Breast epithelium (tissue), 4 donors: ENCODE results near the gene NADSYN1. TPM values are rescaled to one million over a fixed set of nuclear protein-coding genes. Genes with fewer than 3 reads are reported as not detected.

Source experiments
- DNase-seq, 2 donors: peaks; one replicate each; pipeline ENCODE4 v3.0.0-alpha.2; 2019; ENCODE audit warnings: low spot score in 2 of 2
- H3K27ac ChIP-seq, 2 donors: fragments of 200-600 bp; sonication (generic) in 1 of 2; one replicate each; pipeline ENCODE4 v1.5.1; 2016 to 2019; ENCODE audit warnings: mild to moderate bottlenecking in 1 of 2
- H3K27me3 ChIP-seq, 2 donors: fragments of 200-600 bp; sonication (generic) in 1 of 2; one replicate each; pipeline versions ENCODE4 v1.5.1 to v1.6.0; 2017 to 2019; ENCODE audit warnings: control low read depth in 1 of 2, mild to moderate bottlenecking in 1 of 2
- H3K36me3 ChIP-seq: fragments of 200-600 bp; one replicate; pipeline ENCODE4 v1.5.1; 2019
- H3K4me1 ChIP-seq, 2 donors: fragments of 200-600 bp; sonication (generic); one replicate each; pipeline ENCODE4 v1.5.1; 2016 to 2019; ENCODE audit warnings: control low read depth in 1 of 2
- H3K4me3 ChIP-seq, 3 donors: fragments of 200-600 bp; sonication (generic); 1 replicate in 2 of 3; 2 replicates in 1 of 3; pipeline ENCODE4 v1.5.1; 2016 to 2019; ENCODE audit warnings: mild to moderate bottlenecking in 3 of 3, moderate library complexity in 2 of 3
- H3K9me3 ChIP-seq, 2 donors: fragments of 200-600 bp; sonication (generic) in 1 of 2; one replicate each; pipeline ENCODE4 v1.5.1; 2016 to 2019; ENCODE audit warnings: control low read depth in 1 of 2
- POLR2A ChIP-seq: fragments of 450-650 bp; IDR thresholded peaks from one replicate; pipeline ENCODE4 v1.6.1; 2016; ENCODE audit warnings: antibody characterized with exemption, mild to moderate bottlenecking, moderate library complexity
- POLR2AphosphoS5 ChIP-seq, 3 donors: sonication (generic); formaldehyde crosslinking; IDR thresholded peaks; one replicate each; pipeline ENCODE4 v1.6.1; 2017; ENCODE audit warnings: antibody characterized with exemption in 3 of 3
- intact Hi-C: fragments of 100-400 bp; cut with DNase I; formaldehyde crosslinking; loops from one replicate; pipeline ENCODE4 v1.15.1; 2023; ENCODE audit warnings: low total_unique reads
- total RNA-seq, 3 donors: library from RNA; depleted of rRNA; stranded (reverse); fragments of >200 nt; gene quantifications; one replicate each; pipeline ENCODE4 v1.1.0, GENCODE V29; 2016
- TF ChIP-seq, protein P1 (sequence below), 3 donors: fragments of 450-650 bp; IDR thresholded peaks; one replicate each; pipeline ENCODE4 v1.5.1; 2016 to 2017; ENCODE audit warnings: antibody characterized with exemption in 3 of 3, mild to moderate bottlenecking in 3 of 3, moderate library complexity in 3 of 3

The NADSYN1 gene
- total RNA-seq, 3 donors from 2014 or later: 58.6 to 83.6 (median 70.5) TPM

DNA sequence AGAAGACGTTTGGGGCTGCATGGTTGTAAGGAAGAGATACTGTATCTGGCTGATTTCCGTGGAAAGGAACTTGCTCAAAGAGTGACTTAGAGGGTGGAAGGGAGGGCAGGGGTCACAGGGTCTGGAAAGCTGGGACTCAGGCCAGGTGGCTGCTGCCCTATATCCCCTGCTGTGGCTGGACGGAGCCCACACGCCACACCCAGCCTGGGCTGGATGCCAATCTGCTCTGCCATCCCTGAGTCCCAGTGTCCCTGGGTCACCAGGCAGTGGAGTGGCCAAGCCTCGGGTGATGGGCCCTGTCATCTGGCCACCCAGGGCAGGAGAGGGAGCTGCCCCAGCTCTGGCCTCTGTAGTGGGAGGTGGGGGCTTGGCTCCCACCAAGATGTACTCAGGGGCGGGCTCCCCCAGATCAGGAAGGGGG lies 47.6 kb downstream of the NADSYN1 start:
- TF ChIP-seq, protein P1, sequence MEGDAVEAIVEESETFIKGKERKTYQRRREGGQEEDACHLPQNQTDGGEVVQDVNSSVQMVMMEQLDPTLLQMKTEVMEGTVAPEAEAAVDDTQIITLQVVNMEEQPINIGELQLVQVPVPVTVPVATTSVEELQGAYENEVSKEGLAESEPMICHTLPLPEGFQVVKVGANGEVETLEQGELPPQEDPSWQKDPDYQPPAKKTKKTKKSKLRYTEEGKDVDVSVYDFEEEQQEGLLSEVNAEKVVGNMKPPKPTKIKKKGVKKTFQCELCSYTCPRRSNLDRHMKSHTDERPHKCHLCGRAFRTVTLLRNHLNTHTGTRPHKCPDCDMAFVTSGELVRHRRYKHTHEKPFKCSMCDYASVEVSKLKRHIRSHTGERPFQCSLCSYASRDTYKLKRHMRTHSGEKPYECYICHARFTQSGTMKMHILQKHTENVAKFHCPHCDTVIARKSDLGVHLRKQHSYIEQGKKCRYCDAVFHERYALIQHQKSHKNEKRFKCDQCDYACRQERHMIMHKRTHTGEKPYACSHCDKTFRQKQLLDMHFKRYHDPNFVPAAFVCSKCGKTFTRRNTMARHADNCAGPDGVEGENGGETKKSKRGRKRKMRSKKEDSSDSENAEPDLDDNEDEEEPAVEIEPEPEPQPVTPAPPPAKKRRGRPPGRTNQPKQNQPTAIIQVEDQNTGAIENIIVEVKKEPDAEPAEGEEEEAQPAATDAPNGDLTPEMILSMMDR (IDR thresholded peaks at IDR 0.05): no peak
- TF ChIP-seq POLR2AphosphoS5 (IDR thresholded peaks at IDR 0.05) (no peak), POLR2A (no peak)
- intact Hi-C loops: no loop called here
- H3K27ac ChIP-seq: no peak overlapping the region
- H3K4me3 ChIP-seq: no peak overlapping the region
- no peak for DNase-seq
- H3K36me3 ChIP-seq: peaks cover 4% of the 10 kb centered on the region
- no peaks in the 10 kb centered on the region for H3K27me3 ChIP-seq
- no peaks in the 10 kb centered on the region for H3K4me1 ChIP-seq
- no peaks in the 10 kb centered on the region for H3K9me3 ChIP-seq

- no peaks in the 10 kb centered on the region for H3K27me3 ChIP-seq
- TF ChIP-seq POLR2AphosphoS5 (IDR thresholded peaks at IDR 0.05) (no peak), POLR2A (no peak)
- TF ChIP-seq, protein P1 (IDR thresholded peaks at IDR 0.05): no peak
- no peak overlapping the region for H3K4me3 ChIP-seq
- H3K9me3 ChIP-seq: no peaks in the 10 kb centered on the region
- intact Hi-C loops: no loop called here
- peaks cover 4% of the 10 kb centered on the region for H3K36me3 ChIP-seq
- DNase-seq: no peak
- H3K4me1 ChIP-seq: no peaks in the 10 kb centered on the region
- no peak overlapping the region for H3K27ac ChIP-seq
Observed at GRCh38 chr11:71501071-71501985, 48.3 kb downstream of the NADSYN1 start.

DNA sequence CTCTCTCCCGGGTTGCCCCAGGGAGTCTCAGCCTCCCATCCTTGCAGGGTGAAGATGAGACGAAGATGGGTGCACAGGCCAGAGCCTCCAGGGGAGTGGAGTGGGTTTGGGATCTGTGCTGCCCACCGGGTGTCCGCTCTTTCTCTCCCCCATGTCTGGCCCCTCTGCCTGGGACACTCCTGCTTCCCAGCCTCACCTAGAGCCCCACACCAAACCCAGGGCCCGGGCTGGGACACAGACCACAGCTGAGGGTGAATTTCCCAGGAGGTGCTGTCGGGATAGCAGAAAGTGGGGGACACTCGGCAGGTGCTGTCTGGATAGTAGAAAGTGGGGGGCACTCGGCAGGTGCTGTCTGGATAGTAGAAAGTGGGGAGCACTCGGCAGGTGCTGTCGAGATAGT lies 49.0 kb downstream of the NADSYN1 start:
- Histone ChIP-seq H3K9me3 (peaks cover under 1 to 1% of the 10 kb centered on the region in 2 donors), H3K4me1 (no peaks in the 10 kb centered on the region), H3K36me3 (peaks cover 4% of the 10 kb centered on the region), H3K4me3 (no peak overlapping the region), H3K27me3 (no peaks in the 10 kb centered on the region), H3K27ac (no peak overlapping the region)
- DNase-seq: no peak
- intact Hi-C loops: no loop called here
- TF ChIP-seq, protein P1 (IDR thresholded peaks at IDR 0.05): no peak
- no peak for TF ChIP-seq POLR2A
- no peak for TF ChIP-seq POLR2AphosphoS5 (IDR thresholded peaks at IDR 0.05)

- H3K4me1 ChIP-seq: no peaks in the 10 kb centered on the region
- DNase-seq: no peak
- no peak overlapping the region for H3K27ac ChIP-seq
- no peak overlapping the region for H3K4me3 ChIP-seq
- H3K36me3 ChIP-seq: no peaks in the 10 kb centered on the region
- intact Hi-C loops: no loop called here
- TF ChIP-seq POLR2A: no peak
- no peak for TF ChIP-seq POLR2AphosphoS5 (IDR thresholded peaks at IDR 0.05)
- TF ChIP-seq, protein P1 (IDR thresholded peaks at IDR 0.05): no peak
- H3K27me3 ChIP-seq: no peaks in the 10 kb centered on the region
- H3K9me3 ChIP-seq: peaks cover 5 to 10% of the 10 kb centered on the region in 2 donors
Observed at GRCh38 chr11:71502871-71503435, 50.0 kb downstream of the NADSYN1 start.

DNA sequence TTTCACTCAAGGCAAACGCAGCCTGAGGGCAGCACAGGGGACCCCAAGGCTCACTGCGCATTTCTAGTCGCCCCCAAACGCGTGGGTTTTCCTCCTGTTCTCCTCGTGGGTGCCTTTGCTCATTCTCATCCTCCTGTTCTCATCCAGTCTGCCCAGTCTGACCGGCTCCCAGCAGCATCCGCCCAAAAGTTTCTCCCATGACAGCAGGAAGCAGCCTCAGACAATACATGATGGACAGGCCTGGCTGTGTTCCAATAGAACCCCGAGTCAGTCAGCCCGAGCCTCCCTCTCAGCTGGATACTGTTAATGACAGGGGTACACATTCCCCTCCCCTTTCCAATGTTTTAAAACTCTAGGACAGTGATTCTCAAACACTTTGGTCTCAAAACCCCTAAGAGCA lies 51.5 kb downstream of the NADSYN1 start:
- TF ChIP-seq POLR2AphosphoS5 (IDR thresholded peaks at IDR 0.05) (no peak), POLR2A (no peak)

More for the DNA sequence above, 51.5 kb downstream of the NADSYN1 start:
- Histone ChIP-seq H3K9me3 (peaks cover 13 to 25% of the 10 kb centered on the region in 2 donors), H3K4me1 (no peaks in the 10 kb centered on the region), H3K4me3 (no peak overlapping the region), H3K27me3 (no peaks in the 10 kb centered on the region), H3K36me3 (no peaks in the 10 kb centered on the region), H3K27ac (no peak overlapping the region)
- intact Hi-C loops: no loop called here
- DNase-seq: no peak
